MM.1S (cell line): ENCODE results near the gene IL15RA.

ENCODE experiments used
- DNase-seq: peaks from one replicate; pipeline ENCODE4 v3.0.0-alpha.2; 2015
- H2AFZ ChIP-seq: fragments of 300-600 bp; sonication (generic); 2 replicates; pipeline ENCODE4 v1.6.0; 2016; ENCODE audit warnings: antibody characterized with exemption, low read length
- H3F3A ChIP-seq: fragments of 300-600 bp; sonication (generic); 2 replicates; pipeline ENCODE4 v1.6.1; 2016; ENCODE audit warnings: mild to moderate bottlenecking, antibody characterized with exemption, low read length, moderate library complexity, mixed read lengths; ENCODE audit not compliant: insufficient read depth
- H3K27ac ChIP-seq: fragments of 300-600 bp; sonication (generic); 2 replicates; pipeline ENCODE4 v1.5.1; 2016; ENCODE audit warnings: mild to moderate bottlenecking, low read length
- H3K27me3 ChIP-seq: fragments of 300-600 bp; sonication (generic); replicated peaks from 2 replicates; pipeline ENCODE4 v1.6.0; 2016; ENCODE audit warnings: low read length; ENCODE audit not compliant: insufficient read depth
- H3K36me3 ChIP-seq: fragments of 300-600 bp; sonication (generic); replicated peaks from 2 replicates; pipeline ENCODE4 v1.6.1; 2016; ENCODE audit warnings: mild to moderate bottlenecking, low read length, mixed read lengths; ENCODE audit not compliant: insufficient read depth
- H3K4me1 ChIP-seq: fragments of 300-600 bp; sonication (generic); 2 replicates; pipeline ENCODE4 v1.6.1; 2016; ENCODE audit warnings: low read length, mixed read lengths
- H3K4me2 ChIP-seq: fragments of 300-600 bp; sonication (generic); 2 replicates; pipeline ENCODE4 v1.6.0; 2016; ENCODE audit warnings: low read depth, low read length
- H3K4me3 ChIP-seq: fragments of 300-600 bp; sonication (generic); 2 replicates; pipeline ENCODE4 v1.5.1; 2016; ENCODE audit warnings: low read length, mixed read lengths
- H3K79me2 ChIP-seq: fragments of 300-600 bp; sonication (generic); 2 replicates; pipeline ENCODE4 v1.6.1; 2016; ENCODE audit warnings: mixed run types, low read length, mixed read lengths
- H3K9ac ChIP-seq: fragments of 300-600 bp; sonication (generic); 2 replicates; pipeline ENCODE4 v1.6.1; 2016; ENCODE audit warnings: low read length, mixed read lengths
- H3K9me2 ChIP-seq: fragments of 300-600 bp; sonication (generic); replicated peaks from 2 replicates; pipeline ENCODE4 v1.6.1; 2016; ENCODE audit warnings: mild to moderate bottlenecking, low read length, mixed read lengths; ENCODE audit not compliant: insufficient read depth
- H3K9me3 ChIP-seq: fragments of 300-600 bp; sonication (generic); replicated peaks from 2 replicates; pipeline ENCODE4 v1.6.1; 2016; ENCODE audit warnings: mild to moderate bottlenecking, low read length, mixed read lengths; ENCODE audit not compliant: insufficient read depth
- H4K20me1 ChIP-seq: fragments of 300-600 bp; sonication (generic); 2 replicates; pipeline ENCODE4 v1.6.1; 2016; ENCODE audit warnings: mild to moderate bottlenecking, low read length, moderate library complexity, mixed read lengths; ENCODE audit not compliant: insufficient read depth
- EZH2 ChIP-seq: fragments of 300-600 bp; sonication (generic); optimal IDR thresholded peaks from 2 replicates; pipeline ENCODE3; 2017; ENCODE audit warnings: low read depth, mild to moderate bottlenecking, antibody characterized with exemption, low read length, mixed read lengths
- EZH2phosphoT487 ChIP-seq: fragments of 300-600 bp; sonication (generic); IDR thresholded peaks from 2 replicates; pipeline ENCODE4 v1.6.1; 2018; ENCODE audit warnings: antibody characterized with exemption, low read length
- TF ChIP-seq, protein P1 (sequence below): fragments of 300-600 bp; sonication (generic); IDR thresholded peaks from 2 replicates; pipeline ENCODE4 v1.5.1; 2016; ENCODE audit warnings: antibody characterized with exemption, low read length, mixed read lengths

The IL15RA gene

DNA sequence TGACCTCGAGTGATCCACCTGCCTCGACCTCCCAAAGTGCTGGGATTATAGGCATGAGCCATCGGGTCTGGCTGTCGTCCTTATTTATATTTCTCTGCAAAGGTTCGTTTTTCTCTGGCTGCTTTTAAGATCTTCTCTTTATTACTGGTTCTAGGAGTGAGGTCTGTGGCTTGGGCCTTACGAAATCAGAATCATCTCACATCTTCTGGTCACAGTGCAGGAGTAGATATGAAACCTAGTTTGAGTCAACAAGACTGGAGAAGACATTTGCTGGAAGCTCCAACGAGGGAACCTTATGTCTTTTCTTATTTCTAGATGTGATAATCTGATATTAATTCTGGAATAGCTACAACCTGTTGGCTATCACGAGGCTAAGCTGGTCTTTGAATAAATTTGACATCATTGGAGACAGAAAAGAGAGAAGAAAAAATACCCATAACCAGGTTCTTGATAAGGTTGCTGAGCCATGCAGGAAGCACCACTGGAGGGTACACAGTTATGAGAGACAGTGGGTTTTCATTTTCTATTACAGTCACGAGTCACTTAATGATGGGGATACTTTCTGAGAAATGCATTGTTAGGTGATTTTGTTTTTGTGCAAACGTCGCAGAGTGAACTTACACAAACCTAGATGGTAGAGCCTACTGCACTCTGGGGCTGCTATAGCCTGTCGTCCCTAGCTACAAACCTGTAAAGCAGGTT, 25.6 kb upstream of the IL15RA start:
- no peaks in the 10 kb centered on the region for H3K36me3 ChIP-seq
- no peak overlapping the region; the same call in 1 of the 2 replicates for H2AFZ ChIP-seq
- no peaks in the 10 kb centered on the region; the same call in 1 of the 2 replicates for H3F3A ChIP-seq
- no peak overlapping the region for H3K4me2 ChIP-seq
- no peak overlapping the region for H3K4me3 ChIP-seq
- H3K27me3 ChIP-seq, result no peaks in the 10 kb centered on the region
- no peak overlapping the region for H3K9ac ChIP-seq
- DNase-seq, result peak; percentile 30
- no peaks in the 10 kb centered on the region for H3K9me3 ChIP-seq
- no peaks in the 10 kb centered on the region for H4K20me1 ChIP-seq
- H3K27ac ChIP-seq, result peak overlapping the region; percentile 16; the same call in 1 of the 2 replicates
- TF ChIP-seq EZH2phosphoT487, result no peak
- TF ChIP-seq EZH2, result no peak
- TF ChIP-seq, protein P1, sequence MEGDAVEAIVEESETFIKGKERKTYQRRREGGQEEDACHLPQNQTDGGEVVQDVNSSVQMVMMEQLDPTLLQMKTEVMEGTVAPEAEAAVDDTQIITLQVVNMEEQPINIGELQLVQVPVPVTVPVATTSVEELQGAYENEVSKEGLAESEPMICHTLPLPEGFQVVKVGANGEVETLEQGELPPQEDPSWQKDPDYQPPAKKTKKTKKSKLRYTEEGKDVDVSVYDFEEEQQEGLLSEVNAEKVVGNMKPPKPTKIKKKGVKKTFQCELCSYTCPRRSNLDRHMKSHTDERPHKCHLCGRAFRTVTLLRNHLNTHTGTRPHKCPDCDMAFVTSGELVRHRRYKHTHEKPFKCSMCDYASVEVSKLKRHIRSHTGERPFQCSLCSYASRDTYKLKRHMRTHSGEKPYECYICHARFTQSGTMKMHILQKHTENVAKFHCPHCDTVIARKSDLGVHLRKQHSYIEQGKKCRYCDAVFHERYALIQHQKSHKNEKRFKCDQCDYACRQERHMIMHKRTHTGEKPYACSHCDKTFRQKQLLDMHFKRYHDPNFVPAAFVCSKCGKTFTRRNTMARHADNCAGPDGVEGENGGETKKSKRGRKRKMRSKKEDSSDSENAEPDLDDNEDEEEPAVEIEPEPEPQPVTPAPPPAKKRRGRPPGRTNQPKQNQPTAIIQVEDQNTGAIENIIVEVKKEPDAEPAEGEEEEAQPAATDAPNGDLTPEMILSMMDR, result no peak
- peaks cover 8% of the 10 kb centered on the region; the same call in 1 of the 2 replicates for H3K4me1 ChIP-seq
- no peaks in the 10 kb centered on the region for H3K9me2 ChIP-seq
- H3K79me2 ChIP-seq, result no peaks in the 10 kb centered on the region

DNA sequence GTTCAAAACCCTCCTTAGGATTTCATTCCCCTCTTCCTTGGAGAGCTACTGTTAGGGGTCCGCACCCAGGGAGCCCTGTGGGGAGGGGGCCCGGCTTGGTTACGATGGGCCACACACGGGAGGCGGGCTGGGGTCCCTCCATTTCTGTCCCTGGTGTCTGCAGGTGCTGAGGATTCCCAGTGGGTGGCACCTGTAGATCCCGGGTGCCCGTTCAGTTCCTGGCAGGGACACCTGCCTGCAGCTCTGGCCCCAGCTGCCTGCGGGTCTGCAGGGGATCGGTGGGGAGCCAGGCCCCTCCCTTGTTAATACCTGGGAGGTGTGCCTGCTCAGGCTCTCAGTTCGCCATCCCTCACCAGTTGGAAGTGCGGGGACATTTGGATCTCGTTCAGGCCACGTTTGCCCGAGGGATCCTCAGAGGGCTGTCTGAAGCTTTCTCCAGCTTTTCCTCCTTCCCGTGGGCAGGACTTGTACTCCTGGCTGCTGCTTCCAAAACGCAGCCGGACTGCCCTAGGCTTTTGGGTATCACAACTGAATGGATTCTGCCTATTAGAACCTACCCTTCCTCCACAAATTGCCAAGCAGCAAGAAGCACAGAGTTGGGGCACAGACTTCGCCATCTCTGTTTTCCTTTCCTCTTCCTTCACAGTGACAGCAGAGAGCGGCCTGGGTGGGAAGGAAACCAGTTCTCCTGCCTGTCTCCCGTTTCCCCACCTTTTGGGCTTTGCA, 22.3 kb upstream of the IL15RA start:
- H4K20me1 ChIP-seq, result no peaks in the 10 kb centered on the region
- H3F3A ChIP-seq, result no peaks in the 10 kb centered on the region; the same call in 1 of the 2 replicates
- H3K9me3 ChIP-seq, result no peaks in the 10 kb centered on the region
- H3K9me2 ChIP-seq, result no peaks in the 10 kb centered on the region
- no peak overlapping the region for H3K27ac ChIP-seq
- peaks cover 8% of the 10 kb centered on the region; the same call in 1 of the 2 replicates for H3K4me1 ChIP-seq
- H3K36me3 ChIP-seq, result no peaks in the 10 kb centered on the region
- TF ChIP-seq EZH2phosphoT487 (no peak), EZH2 (no peak)
- TF ChIP-seq, protein P1, result no peak
- no peaks in the 10 kb centered on the region for H3K27me3 ChIP-seq
- H3K79me2 ChIP-seq, result no peaks in the 10 kb centered on the region
- no peak for DNase-seq
- H2AFZ ChIP-seq, result no peak overlapping the region
- no peak overlapping the region for H3K9ac ChIP-seq
- no peak overlapping the region for H3K4me3 ChIP-seq
- no peak overlapping the region for H3K4me2 ChIP-seq

DNA sequence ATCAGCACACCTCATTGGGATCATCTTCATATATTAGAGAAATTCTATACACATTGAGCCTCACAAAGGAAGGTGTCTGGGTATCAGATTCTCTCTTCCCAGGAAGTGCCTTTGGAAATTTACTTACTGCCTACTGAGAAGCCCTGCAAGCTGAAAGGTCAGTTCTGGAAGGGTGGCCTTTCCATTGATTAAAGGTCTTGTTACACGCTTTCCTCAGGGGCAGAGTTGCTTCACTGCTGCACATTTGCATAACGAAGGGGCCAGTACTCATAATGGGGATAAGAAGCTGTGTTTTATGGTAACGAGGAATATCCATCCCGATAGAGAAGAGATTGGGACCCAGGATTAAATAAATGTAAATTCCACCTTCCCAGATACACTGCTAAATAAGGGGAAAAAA, 19.4 kb upstream of the IL15RA start:
- Histone ChIP-seq H3K9me2 (no peaks in the 10 kb centered on the region), H4K20me1 (no peaks in the 10 kb centered on the region), H3K27me3 (no peaks in the 10 kb centered on the region), H3K4me3 (no peak overlapping the region), H3K36me3 (no peaks in the 10 kb centered on the region), H3K9me3 (no peaks in the 10 kb centered on the region), H3K4me2 (no peak overlapping the region), H3K9ac (no peak overlapping the region), H3F3A (no peaks in the 10 kb centered on the region), H2AFZ (no peak overlapping the region), H3K27ac (no peak overlapping the region), H3K4me1 (no peaks in the 10 kb centered on the region), H3K79me2 (no peaks in the 10 kb centered on the region)
- no peak for DNase-seq
- TF ChIP-seq EZH2, result no peak
- TF ChIP-seq, protein P1, result no peak
- no peak for TF ChIP-seq EZH2phosphoT487
